T-cell (primary cell): ENCODE results near the gene TOP2B. TPM values are rescaled to one million over a fixed set of nuclear protein-coding genes. Genes with fewer than 3 reads are reported as not detected.

ENCODE experiments used
- ATAC-seq, 4 experiments: fragments of 200-7000 bp in 3 of 4; fragments of 150-1000 bp in 1 of 4; cut with Tn5 transposase; replicated peaks in 1 of 4; 1 replicate in 3 of 4; 2 replicates in 1 of 4; pipeline ENCODE4 v1.10.0; 2021; ENCODE audit warnings: moderate library complexity in 3 of 4, mild to moderate bottlenecking in 2 of 4, moderate number of reproducible peaks in 1 of 4
- CTCF ChIA-PET, 2 donors: fragments of 300-600 bp; sonication (Branson Sonifier 250); formaldehyde crosslinking; loops; one replicate each; lab custom pipeline; 2022; ENCODE audit warnings: antibody characterized with exemption in 2 of 2; lab: Charles Lee
- POLR2A ChIA-PET, 2 donors: fragments of 300-600 bp; sonication (Branson Sonifier 250); formaldehyde crosslinking; loops; one replicate each; lab custom pipeline; 2022; ENCODE audit warnings: antibody characterized with exemption in 2 of 2; lab: Charles Lee
- DNase-seq, 35 experiments: peaks; one replicate each; pipeline versions ENCODE4 v3.0.0 to v3.0.0-alpha.2; 2013 to 2023
- H3K27ac ChIP-seq: one replicate; pipeline ENCODE4 v1.5.1; 2013; ENCODE audit warnings: low read length
- H3K27me3 ChIP-seq, 2 experiments: replicated peaks in 1 of 2; 1 replicate in 1 of 2; 2 replicates in 1 of 2; pipeline versions ENCODE4 v1.6.1 to v1.7.0; 2013; ENCODE audit warnings: low read length in 1 of 2, mixed read lengths in 1 of 2; ENCODE audit not compliant: control insufficient read depth in 2 of 2, insufficient read depth in 2 of 2; ENCODE audit errors: extremely low read depth in 1 of 2
- H3K36me3 ChIP-seq, 2 donors: 1 replicate in 1 of 2; 2 replicates in 1 of 2; pipeline versions ENCODE4 v1.6.1 to v1.7.0; 2013; ENCODE audit warnings: low read length in 1 of 2; ENCODE audit not compliant: control insufficient read depth in 2 of 2, insufficient read depth in 1 of 2; ENCODE audit errors: extremely low read depth in 1 of 2
- H3K4me1 ChIP-seq, 2 experiments: 1 replicate in 1 of 2; 2 replicates in 1 of 2; pipeline versions ENCODE4 v1.6.1 to v1.7.0; 2013; ENCODE audit warnings: low read length in 2 of 2, mixed read lengths in 1 of 2; ENCODE audit not compliant: insufficient read depth in 2 of 2, control insufficient read depth in 1 of 2; ENCODE audit errors: extremely low read depth in 1 of 2
- H3K4me3 ChIP-seq, 2 donors: 1 replicate in 1 of 2; 2 replicates in 1 of 2; pipeline versions ENCODE4 v1.5.1 to v1.7.0; 2013; ENCODE audit warnings: mild to moderate bottlenecking in 2 of 2, low read length in 1 of 2, moderate library complexity in 1 of 2; ENCODE audit not compliant: control insufficient read depth in 1 of 2; ENCODE audit errors: extremely low read depth in 1 of 2
- H3K9me3 ChIP-seq: 2 replicates; pipeline ENCODE4 v1.7.0; 2013
- H3K27ac Mint-ChIP-seq, 2 donors: one replicate each; pipeline ENCODE4 v1.8.0; 2020 to 2021; ENCODE audit warnings: mild to moderate bottlenecking in 2 of 2, mixed read lengths in 2 of 2
- H3K27me3 Mint-ChIP-seq, 2 donors: one replicate each; pipeline ENCODE4 v1.8.0; 2021 to 2022; ENCODE audit warnings: mixed read lengths in 2 of 2
- H3K36me3 Mint-ChIP-seq: one replicate; pipeline ENCODE4 v1.8.0; 2021; ENCODE audit warnings: mixed read lengths
- H3K4me1 Mint-ChIP-seq, 3 donors: one replicate each; pipeline ENCODE4 v1.8.0; 2020 to 2022; ENCODE audit warnings: mixed read lengths in 3 of 3, mild to moderate bottlenecking in 1 of 3
- H3K4me3 Mint-ChIP-seq, 3 donors: one replicate each; pipeline ENCODE4 v1.8.0; 2020 to 2022; ENCODE audit warnings: mild to moderate bottlenecking in 3 of 3, mixed read lengths in 3 of 3, moderate library complexity in 3 of 3
- H3K9me3 Mint-ChIP-seq, 3 donors: one replicate each; pipeline ENCODE4 v1.8.0; 2020 to 2022; ENCODE audit warnings: mixed read lengths in 3 of 3
- WGBS: methylation state at CpG from one replicate; pipeline ENCODE4 v1.1.5; 2013; ENCODE audit warnings: missing lambda C conversion rate; ENCODE audit not compliant: insufficient coverage; 5-methylcytosine and 5-hydroxymethylcytosine counted together
- total RNA-seq, 35 experiments: library from RNA in 6 of 35; stranded (reverse) in 6 of 35; fragments of 120-200 nt in 1 of 35; gene quantifications; one replicate each; pipeline versions ENCODE4 v1.2.1 to v1.2.4 and lab custom pipeline; 2013 to 2026

Gene TOP2B
- total RNA-seq, 5 donors from 2014 or later (not counting 1 experiment from before 2014, with no cell fraction given), result 121 to 138 (median 130) TPM

DNA sequence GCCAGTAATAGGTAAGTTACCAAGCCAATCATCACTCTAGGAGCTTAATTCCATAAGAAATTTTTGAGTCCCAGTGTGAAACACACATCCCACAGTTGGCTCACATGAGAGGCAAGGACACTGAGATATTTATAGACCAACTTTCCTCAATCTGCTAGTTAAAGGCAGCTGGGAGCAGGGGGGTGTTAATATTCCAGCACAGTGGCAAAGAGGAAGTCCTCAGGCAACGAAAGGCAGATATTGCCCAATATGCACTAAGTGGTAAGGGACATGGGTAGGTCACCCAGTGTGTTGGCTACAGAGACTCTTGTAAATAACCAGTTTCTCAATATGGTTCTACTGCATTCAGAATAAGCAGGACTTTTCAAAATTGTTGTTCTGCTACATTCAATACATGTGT, 61.0 kb downstream of the TOP2B start:
- peaks cover 56% of the 10 kb centered on the region for H3K36me3 Mint-ChIP-seq
- WGBS, result 100% methylated on average over 1 of the region's 1 CpG

DNA sequence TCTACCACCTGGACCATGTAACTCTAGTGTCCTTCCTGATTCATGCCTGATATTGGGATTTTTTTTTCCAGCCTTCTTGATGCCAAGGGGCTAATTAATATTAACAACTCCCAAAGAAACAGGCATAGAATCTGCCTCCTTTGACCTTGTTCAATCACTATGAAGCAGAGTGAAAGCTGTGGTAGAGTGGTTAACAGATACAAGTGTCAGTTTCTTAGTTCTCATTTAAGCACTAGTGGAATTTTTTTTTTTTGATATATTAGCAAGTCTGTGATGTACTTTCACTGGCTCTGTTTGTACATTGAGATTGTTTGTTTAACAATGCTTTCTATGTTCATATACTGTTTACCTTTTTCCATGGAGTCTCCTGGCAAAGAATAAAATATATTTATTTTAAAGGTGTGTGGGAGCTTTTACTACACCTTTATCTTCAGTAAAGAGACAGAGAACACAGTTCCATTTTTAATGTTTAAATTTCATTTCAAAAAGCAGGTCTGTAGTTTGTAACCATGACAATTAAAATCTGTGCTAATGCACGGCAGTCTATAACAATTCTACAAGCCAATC, 67.1 kb downstream of the TOP2B start:
- Mint-ChIP-seq H3K27me3 (no peaks in the 10 kb centered on the region), H3K27ac (no peak overlapping the region), H3K9me3 (no peaks in the 10 kb centered on the region), H3K4me1 (peaks cover 2 to 6% (median 6%) of the 10 kb centered on the region in 3 donors), H3K4me3 (no peak overlapping the region), H3K36me3 (peaks cover 35% of the 10 kb centered on the region)
- ChIA-PET POLR2A (no interaction called here), CTCF (no interaction called here)
- Histone ChIP-seq H3K27ac (no peak overlapping the region), H3K4me3 (no peak overlapping the region), H3K4me1 (no peaks in the 10 kb centered on the region), H3K9me3 (no peaks in the 10 kb centered on the region), H3K27me3 (no peaks in the 10 kb centered on the region), H3K36me3 (peaks cover 0 to 42% of the 10 kb centered on the region in 2 donors)
- DNase-seq (no peak), ATAC-seq (no peak)
- WGBS, result no CpG with 5 or more reads among the region's 1 CpG

More for the DNA sequence above, 61.0 kb downstream of the TOP2B start:
- CTCF ChIA-PET, result interaction anchor here (0.9 to 1.4 kb wide), 2 partner anchors 10 to 11 kb away, joined by 8 read pairs; no protein-coding TSS in a partner anchor
- DNase-seq, result no peak
- no peak overlapping the region for H3K27ac Mint-ChIP-seq
- Histone ChIP-seq H3K4me1 (no peaks in the 10 kb centered on the region), H3K27me3 (no peaks in the 10 kb centered on the region), H3K4me3 (no peak overlapping the region), H3K27ac (no peak overlapping the region), H3K36me3 (peaks cover 0 to 71% of the 10 kb centered on the region in 2 donors), H3K9me3 (no peaks in the 10 kb centered on the region)
- POLR2A ChIA-PET, result interaction anchor here in 1 of 2 donors (0.8 kb wide), 1 partner anchor 31 kb away, joined by 3 read pairs; no protein-coding TSS in a partner anchor
- ATAC-seq, result no peak
- no peaks in the 10 kb centered on the region for H3K9me3 Mint-ChIP-seq
- H3K4me1 Mint-ChIP-seq, result peaks cover 0 to 4% (median 0%) of the 10 kb centered on the region in 3 donors
- H3K27me3 Mint-ChIP-seq, result no peaks in the 10 kb centered on the region
- no peak overlapping the region for H3K4me3 Mint-ChIP-seq

DNA sequence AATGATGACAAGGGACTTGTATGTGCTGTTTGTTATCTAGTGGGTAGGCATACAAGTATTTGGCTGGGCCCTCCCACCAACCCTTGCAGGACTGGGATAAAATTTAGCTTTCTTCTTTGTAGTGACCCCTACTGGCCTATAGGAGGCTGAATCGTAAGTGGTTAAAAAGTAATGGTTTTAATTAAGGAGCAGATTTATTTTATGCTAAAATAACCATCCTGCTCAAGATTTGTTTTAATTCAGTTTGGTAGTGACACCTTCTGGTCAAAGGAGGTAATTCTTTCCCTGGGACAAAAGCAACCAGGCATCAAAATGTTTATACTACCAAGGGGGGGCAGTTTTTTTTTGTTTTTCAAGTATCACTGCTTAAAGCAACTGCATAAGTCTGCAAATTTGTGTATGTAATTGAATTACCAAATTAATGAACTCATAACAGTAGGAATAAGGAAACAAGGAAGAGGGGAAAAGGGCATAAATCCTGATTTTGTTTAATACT, 70.7 kb downstream of the TOP2B start:
- DNase-seq (peak in 2 of 35 experiments; percentile 24 to 57), ATAC-seq (peak; percentile 46 to 62 (median 50))
- peaks cover 0 to 16% of the 10 kb centered on the region in 2 donors for H3K36me3 ChIP-seq
- H3K9me3 ChIP-seq, result no peaks in the 10 kb centered on the region
- no peak overlapping the region for H3K4me3 ChIP-seq
- no peak overlapping the region for H3K4me3 Mint-ChIP-seq
- H3K27me3 ChIP-seq, result no peaks in the 10 kb centered on the region
- peaks cover 18% of the 10 kb centered on the region for H3K36me3 Mint-ChIP-seq
- H3K9me3 Mint-ChIP-seq, result no peaks in the 10 kb centered on the region
- peaks cover 2 to 6% (median 6%) of the 10 kb centered on the region in 3 donors for H3K4me1 Mint-ChIP-seq
- peak overlapping the region; percentile 8 to 25 for H3K27ac Mint-ChIP-seq
- ChIA-PET POLR2A (interaction anchor here in 1 of 2 donors (0.5 kb wide), 1 partner anchor 179 kb away, joined by 3 read pairs; no protein-coding TSS in a partner anchor), CTCF (interaction anchor here (0.6 to 2.3 kb wide), 8 partner anchors 10 to 1705 kb away, joined by 3 to 10 read pairs (median 4); partner anchors contain the start of gene NGLY1 (in 1 of the 2))
- WGBS, result no CpG with 5 or more reads among the region's 1 CpG
- no peaks in the 10 kb centered on the region for H3K4me1 ChIP-seq
- no peak overlapping the region for H3K27ac ChIP-seq
- no peaks in the 10 kb centered on the region for H3K27me3 Mint-ChIP-seq

DNA sequence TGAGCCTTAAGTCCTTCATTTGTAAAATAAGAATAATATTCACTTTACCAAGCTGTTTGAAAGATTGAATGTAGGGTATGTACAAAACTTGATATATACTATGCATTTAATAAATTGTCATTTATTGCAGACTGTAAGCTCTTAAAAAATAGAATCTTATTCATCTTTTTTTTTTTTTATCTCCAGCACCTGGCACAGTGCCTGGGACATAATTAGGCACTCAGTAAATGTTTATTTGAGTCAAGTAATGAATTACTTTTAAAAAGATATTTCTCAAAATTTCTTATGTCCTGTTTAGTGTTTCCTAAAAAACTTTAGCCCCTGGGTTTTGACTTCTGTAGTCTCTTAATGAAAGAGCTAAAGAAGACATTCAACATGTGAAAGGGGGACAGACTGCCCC, 71.7 kb downstream of the TOP2B start:
- Mint-ChIP-seq H3K36me3 (peaks cover 10% of the 10 kb centered on the region), H3K27me3 (no peaks in the 10 kb centered on the region), H3K4me1 (peaks cover 2 to 6% (median 6%) of the 10 kb centered on the region in 3 donors), H3K4me3 (no peak overlapping the region), H3K9me3 (peaks cover 0 to 2% (median 0%) of the 10 kb centered on the region in 3 donors), H3K27ac (peak overlapping the region; percentile 4 to 41)
- Histone ChIP-seq H3K9me3 (no peaks in the 10 kb centered on the region), H3K36me3 (peaks cover 0 to 8% of the 10 kb centered on the region in 2 donors), H3K4me1 (no peaks in the 10 kb centered on the region), H3K27ac (no peak overlapping the region), H3K4me3 (no peak overlapping the region), H3K27me3 (no peaks in the 10 kb centered on the region)
- CTCF ChIA-PET, result interaction anchor here (0.6 to 2.3 kb wide), 13 partner anchors 10 to 1704 kb away, joined by 3 to 9 read pairs (median 5); no protein-coding TSS in a partner anchor
- POLR2A ChIA-PET, result interaction anchor here (0.6 kb wide), 2 partner anchors 57 to 297 kb away, joined by 3 read pairs; no protein-coding TSS in a partner anchor
- ATAC-seq (no peak), DNase-seq (no peak)

DNA sequence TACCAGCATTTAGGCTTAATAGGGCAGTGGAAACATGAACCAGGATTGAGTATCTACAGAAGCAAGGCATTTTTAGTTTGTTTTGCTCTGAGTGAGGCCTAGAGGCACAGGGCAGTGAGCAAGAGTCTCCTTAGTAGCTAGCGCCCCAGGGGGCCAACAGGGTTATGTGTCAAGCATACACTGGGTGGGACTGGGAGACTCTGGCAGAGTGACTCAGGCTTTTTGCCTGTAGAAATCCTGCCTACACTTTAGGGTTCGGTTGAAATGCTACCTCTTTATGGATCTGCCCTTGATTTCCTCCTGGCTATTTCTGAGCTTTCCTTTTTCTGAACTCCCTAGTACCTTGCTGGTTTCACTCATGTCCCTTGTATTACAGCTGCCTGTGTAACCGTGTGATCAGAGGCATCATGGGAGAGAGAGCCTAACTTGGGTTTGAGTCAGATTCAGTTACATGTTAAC, 72.2 kb downstream of the TOP2B start:
- Mint-ChIP-seq H3K27me3 (no peaks in the 10 kb centered on the region), H3K36me3 (peaks cover 7% of the 10 kb centered on the region), H3K9me3 (peaks cover 0 to 4% (median 0%) of the 10 kb centered on the region in 3 donors), H3K4me1 (peaks cover 2 to 6% (median 6%) of the 10 kb centered on the region in 3 donors), H3K4me3 (no peak overlapping the region), H3K27ac (no peak overlapping the region)
- POLR2A ChIA-PET, result interaction anchor here (0.6 kb wide), 2 partner anchors 57 to 298 kb away, joined by 3 read pairs; no protein-coding TSS in a partner anchor
- H3K27ac ChIP-seq, result no peak overlapping the region
- no peaks in the 10 kb centered on the region for H3K9me3 ChIP-seq
- H3K4me3 ChIP-seq, result no peak overlapping the region
- no peaks in the 10 kb centered on the region for H3K27me3 ChIP-seq
- 73% methylated on average over 2 of the region's 3 CpGs for WGBS
- CTCF ChIA-PET, result interaction anchor here (0.6 to 1.5 kb wide), 9 partner anchors 10 to 1704 kb away, joined by 3 to 9 read pairs (median 3); no protein-coding TSS in a partner anchor
- ATAC-seq (peak; percentile 15 to 50 (median 24)), DNase-seq (no peak)
- peaks cover 0 to 3% of the 10 kb centered on the region in 2 donors for H3K36me3 ChIP-seq
- no peaks in the 10 kb centered on the region for H3K4me1 ChIP-seq

DNA sequence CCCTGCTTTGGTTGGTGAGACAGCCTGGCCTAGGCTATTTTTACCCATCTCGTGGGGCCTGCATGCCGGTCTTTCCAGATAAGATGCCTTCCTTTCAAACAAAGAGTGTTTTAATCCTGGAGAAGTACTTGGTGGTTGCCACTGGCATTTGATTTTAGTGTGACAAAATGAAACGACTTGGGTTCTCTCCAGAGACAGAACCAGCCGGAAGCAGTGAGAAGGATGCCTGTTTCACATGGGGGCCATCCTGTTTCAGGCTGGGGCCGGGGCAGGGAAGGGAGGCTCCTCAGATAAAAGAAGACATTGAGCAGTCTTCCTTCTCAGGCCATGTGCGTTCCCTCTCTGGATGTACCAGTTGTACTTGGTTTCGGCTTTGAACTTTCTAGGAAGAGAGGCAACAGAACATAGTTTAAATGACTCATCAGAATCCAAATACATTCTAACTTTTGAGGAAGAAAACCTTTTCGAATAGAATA, 74.9 kb downstream of the TOP2B start:
- Mint-ChIP-seq H3K36me3 (no peaks in the 10 kb centered on the region), H3K27ac (no peak overlapping the region), H3K9me3 (peaks cover 0 to 4% (median 0%) of the 10 kb centered on the region in 3 donors), H3K27me3 (no peaks in the 10 kb centered on the region), H3K4me3 (no peak overlapping the region), H3K4me1 (peaks cover 2 to 6% (median 6%) of the 10 kb centered on the region in 3 donors)
- H3K27me3 ChIP-seq, result peaks cover 0 to 9% of the 10 kb centered on the region in 2 experiments
- no peak overlapping the region for H3K4me3 ChIP-seq
- no peaks in the 10 kb centered on the region for H3K36me3 ChIP-seq
- POLR2A ChIA-PET, result no interaction called here
- WGBS, result 88% methylated on average over 6 of the region's 8 CpGs
- no peak for DNase-seq
- H3K4me1 ChIP-seq, result no peaks in the 10 kb centered on the region
- H3K27ac ChIP-seq, result no peak overlapping the region
- CTCF ChIA-PET, result interaction anchor here in 1 of 2 donors (0.5 kb wide), 1 partner anchor 121 kb away, joined by 3 read pairs; no protein-coding TSS in a partner anchor
- H3K9me3 ChIP-seq, result no peaks in the 10 kb centered on the region
- ATAC-seq, result no peak
